Ascending aorta (tissue), 2 donors: ENCODE results near the gene MTOR. TPM values are rescaled to one million over a fixed set of nuclear protein-coding genes. Genes with fewer than 3 reads are reported as not detected.

Source experiments
- DNase-seq, 2 donors: peaks; one replicate each; pipeline ENCODE4 v3.0.0-alpha.2; 2019; ENCODE audit warnings: low spot score in 2 of 2
- H3K27ac ChIP-seq, 2 donors: fragments of 200-600 bp; sonication (generic); one replicate each; pipeline ENCODE4 v1.5.1; 2016 to 2017; ENCODE audit warnings: mild to moderate bottlenecking in 1 of 2
- H3K27me3 ChIP-seq: fragments of 200-600 bp; sonication (generic); one replicate; pipeline ENCODE4 v1.5.1; 2017
- H3K36me3 ChIP-seq, 2 donors: fragments of 200-600 bp; sonication (generic); one replicate each; pipeline ENCODE4 v1.5.1; 2016
- H3K4me1 ChIP-seq, 2 donors: fragments of 200-600 bp; sonication (generic); one replicate each; pipeline ENCODE4 v1.5.1; 2016 to 2017; ENCODE audit warnings: mild to moderate bottlenecking in 1 of 2
- H3K4me3 ChIP-seq, 2 donors: fragments of 200-600 bp; sonication (generic); one replicate each; pipeline ENCODE4 v1.5.1; 2016 to 2017; ENCODE audit warnings: mild to moderate bottlenecking in 1 of 2
- H3K9me3 ChIP-seq, 2 donors: fragments of 200-600 bp; sonication (generic); one replicate each; pipeline ENCODE4 v1.5.1; 2016
- CTCF ChIP-seq, 3 experiments: fragments of 200-600 bp in 2 of 3; fragments of 450-650 bp in 1 of 3; sonication (generic) in 2 of 3; IDR thresholded peaks; one replicate each; pipeline ENCODE4 v1.5.1; 2016 to 2019; ENCODE audit warnings: antibody characterized with exemption in 3 of 3, mild to moderate bottlenecking in 1 of 3, moderate library complexity in 1 of 3
- intact Hi-C: fragments of 100-400 bp; cut with DNase I; formaldehyde crosslinking; loops from one replicate; pipeline ENCODE4 v1.15.1; 2023
- total RNA-seq: library from RNA; depleted of rRNA; stranded (reverse); fragments of >200 nt; gene quantifications from one replicate; pipeline ENCODE4 v1.1.0, GENCODE V29; 2016

MTOR gene
- total RNA-seq, 1 donor from 2014 or later, result 28.0 TPM

GRCh38 chr1:11061652-11062365 is 200.5 kb downstream of the MTOR start:
- H3K36me3 ChIP-seq, result peaks cover 21 to 31% of the 10 kb centered on the region in 2 donors
- TF ChIP-seq CTCF (IDR thresholded peaks at IDR 0.05), result no peak
- H3K4me1 ChIP-seq, result peaks cover 11 to 16% of the 10 kb centered on the region in 2 donors
- H3K27ac ChIP-seq, result no peak overlapping the region
- intact Hi-C loops, result no loop called here
- H3K9me3 ChIP-seq, result no peaks in the 10 kb centered on the region
- H3K4me3 ChIP-seq, result peak overlapping the region in 1 of 2 donors; percentile 97
- no peaks in the 10 kb centered on the region for H3K27me3 ChIP-seq
- DNase-seq, result no peak

GRCh38 chr1:11059968-11060830 is 202.2 kb downstream of the MTOR start, which contains the start of gene SRM:
Gene SRM, minus strand, starts transcription at chr1:11060018. Its CDS starts 75 bp downstream, at chr1:11059943.
- intact Hi-C loops, result loop anchor here (1.0 kb wide), 2 partner anchors 23 to 39 kb away; partner anchors contain the start of gene EXOSC10

GRCh38 chr1:11059155-11059967 is 203.0 kb downstream of the MTOR start:
- H3K9me3 ChIP-seq, result no peaks in the 10 kb centered on the region
- no peak for TF ChIP-seq CTCF (IDR thresholded peaks at IDR 0.05)
- peaks cover 13 to 31% of the 10 kb centered on the region in 2 donors for H3K36me3 ChIP-seq
- peak overlapping the region; percentile 75 to 100 for H3K4me3 ChIP-seq
- no peak for DNase-seq
- no peaks in the 10 kb centered on the region for H3K27me3 ChIP-seq
- intact Hi-C loops, result no loop called here
- H3K27ac ChIP-seq, result peak overlapping the region in 1 of 2 donors; percentile 30
- peaks cover 11 to 16% of the 10 kb centered on the region in 2 donors for H3K4me1 ChIP-seq

More at GRCh38 chr1:11059968-11060830, 202.2 kb downstream of the MTOR start, which contains the start of gene SRM:
- Histone ChIP-seq H3K4me1 (peaks cover 11 to 16% of the 10 kb centered on the region in 2 donors), H3K27me3 (no peaks in the 10 kb centered on the region), H3K4me3 (peak within 1 kb of the TSS; percentile 95 to 100), H3K36me3 (peaks cover 16 to 31% of the 10 kb centered on the region in 2 donors), H3K9me3 (no peaks in the 10 kb centered on the region), H3K27ac (peak within 1 kb of the TSS; percentile 52 to 66)
- peak in 2 of 3 experiments; percentile 28 to 84 for TF ChIP-seq CTCF (IDR thresholded peaks at IDR 0.05)
- peak; percentile 66 to 95 for DNase-seq

- no peak overlapping the region for H3K27ac ChIP-seq
Measured at GRCh38 chr1:11058595-11059154, 203.7 kb downstream of the MTOR start.

More at GRCh38 chr1:11058595-11059154, 203.7 kb downstream of the MTOR start:
- DNase-seq, result no peak
- Histone ChIP-seq H3K36me3 (peaks cover 17 to 31% of the 10 kb centered on the region in 2 donors), H3K27me3 (no peaks in the 10 kb centered on the region), H3K4me1 (peaks cover 11 to 16% of the 10 kb centered on the region in 2 donors), H3K4me3 (peak overlapping the region; percentile 75 to 100), H3K9me3 (no peaks in the 10 kb centered on the region)
- no peak for TF ChIP-seq CTCF (IDR thresholded peaks at IDR 0.05)
- intact Hi-C loops, result no loop called here
